ENCODE results near the gene PPP1R9B.

The PPP1R9B gene

GRCh38 chr17:50187751-50188530, 37.5 kb upstream of the PPP1R9B start:
- no peak for DNase-seq

- DNase-seq = no peak
Measured at GRCh38 chr17:50187394-50187725, 36.9 kb upstream of the PPP1R9B start.

GRCh38 chr17:50186661-50187393, 36.4 kb upstream of the PPP1R9B start:
- DNase-seq = no peak

- no peak for DNase-seq
Measured at GRCh38 chr17:50185631-50186471, 35.4 kb upstream of the PPP1R9B start.

GRCh38 chr17:50184611-50185398, 34.3 kb upstream of the PPP1R9B start:
- no peak for DNase-seq

GRCh38 chr17:50184064-50184463, 33.6 kb upstream of the PPP1R9B start:
- DNase-seq = no peak

- no peak for DNase-seq
Measured at GRCh38 chr17:50183421-50183994, 33.0 kb upstream of the PPP1R9B start.

- no peak for DNase-seq
Measured at GRCh38 chr17:50182783-50183420, 32.4 kb upstream of the PPP1R9B start.

GRCh38 chr17:50181591-50182560, 31.4 kb upstream of the PPP1R9B start:
- peak in 1 of 14 donors; percentile 38 for DNase-seq

GRCh38 chr17:50181144-50181543, 30.7 kb upstream of the PPP1R9B start:
- peak in 8 of 14 donors; percentile 11 to 48 (median 34) for DNase-seq

- DNase-seq = no peak
Measured at GRCh38 chr17:50180620-50181019, 30.1 kb upstream of the PPP1R9B start.

- no peak for DNase-seq
Measured at GRCh38 chr17:50180111-50180510, 29.6 kb upstream of the PPP1R9B start.

GRCh38 chr17:50177983-50178834, 27.7 kb upstream of the PPP1R9B start:
- peak in 9 of 14 donors; percentile 17 to 70 (median 43) for DNase-seq

GRCh38 chr17:50177476-50177875, 27.0 kb upstream of the PPP1R9B start:
- DNase-seq = no peak

- DNase-seq = peak in 1 of 14 donors; percentile 5
Measured at GRCh38 chr17:50176559-50177357, 26.3 kb upstream of the PPP1R9B start.

GRCh38 chr17:50175035-50175807, 24.7 kb upstream of the PPP1R9B start:
- DNase-seq = no peak

GRCh38 chr17:50174444-50174843, 24.0 kb upstream of the PPP1R9B start:
- DNase-seq = no peak
